Head of caudate nucleus (tissue), 42 donors: Measurements from ENCODE around the gene MTMR10.

Experiments used
- DNase-seq, 42 donors: peaks; one replicate each; pipeline versions ENCODE4 v3.0.0 to v3.0.0-alpha.2; 2020 to 2021; ENCODE audit warnings: mixed read lengths in 7 of 42
- intact Hi-C: fragments of 100-400 bp; cut with DNase I; formaldehyde crosslinking; loops from one replicate; pipeline ENCODE4 v1.15.0; 2022

MTMR10 gene, protein sequence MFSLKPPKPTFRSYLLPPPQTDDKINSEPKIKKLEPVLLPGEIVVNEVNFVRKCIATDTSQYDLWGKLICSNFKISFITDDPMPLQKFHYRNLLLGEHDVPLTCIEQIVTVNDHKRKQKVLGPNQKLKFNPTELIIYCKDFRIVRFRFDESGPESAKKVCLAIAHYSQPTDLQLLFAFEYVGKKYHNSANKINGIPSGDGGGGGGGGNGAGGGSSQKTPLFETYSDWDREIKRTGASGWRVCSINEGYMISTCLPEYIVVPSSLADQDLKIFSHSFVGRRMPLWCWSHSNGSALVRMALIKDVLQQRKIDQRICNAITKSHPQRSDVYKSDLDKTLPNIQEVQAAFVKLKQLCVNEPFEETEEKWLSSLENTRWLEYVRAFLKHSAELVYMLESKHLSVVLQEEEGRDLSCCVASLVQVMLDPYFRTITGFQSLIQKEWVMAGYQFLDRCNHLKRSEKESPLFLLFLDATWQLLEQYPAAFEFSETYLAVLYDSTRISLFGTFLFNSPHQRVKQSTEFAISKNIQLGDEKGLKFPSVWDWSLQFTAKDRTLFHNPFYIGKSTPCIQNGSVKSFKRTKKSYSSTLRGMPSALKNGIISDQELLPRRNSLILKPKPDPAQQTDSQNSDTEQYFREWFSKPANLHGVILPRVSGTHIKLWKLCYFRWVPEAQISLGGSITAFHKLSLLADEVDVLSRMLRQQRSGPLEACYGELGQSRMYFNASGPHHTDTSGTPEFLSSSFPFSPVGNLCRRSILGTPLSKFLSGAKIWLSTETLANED

GRCh38 chr15:30991255-30992235 lies at the start of gene MTMR10:
Gene MTMR10, minus strand, starts transcription at chr15:30991628. Its CDS starts 122 bp downstream, at chr15:30991506.
- intact Hi-C loops = loop anchor here (2.0 to 5.0 kb wide), 2 partner anchors 69 to 89 kb away; partner anchors contain the start of gene FAN1
- peak in 41 of 42 donors; percentile 23 to 89 (median 76) for DNase-seq

GRCh38 chr15:31040611-31041010 lies 49.2 kb upstream of the MTMR10 start:
- intact Hi-C loops = no loop called here
- no peak for DNase-seq

DNA sequence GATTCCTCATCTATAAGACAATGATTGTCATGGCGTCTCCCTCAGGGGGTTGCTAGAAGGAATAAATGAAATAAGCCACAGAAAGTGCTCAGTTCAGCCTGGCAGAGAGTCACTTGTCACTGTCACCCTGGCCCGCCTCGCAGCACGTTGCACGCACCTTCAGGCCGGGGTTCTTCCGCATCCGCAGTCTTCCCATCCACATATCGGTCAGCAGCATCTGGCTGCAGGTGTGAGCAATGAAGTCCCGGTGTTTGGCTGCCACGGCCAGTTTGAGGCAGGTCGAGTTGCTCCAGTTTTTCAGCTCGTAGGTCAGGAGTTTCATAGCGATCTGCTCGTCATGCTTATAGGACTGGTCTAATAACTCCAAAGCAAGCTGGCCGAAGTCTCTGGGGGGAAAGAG lies 48.5 kb upstream of the MTMR10 start:
- intact Hi-C loops = no loop called here
- DNase-seq = no peak

- intact Hi-C loops = no loop called here
- no peak for DNase-seq
Observed at GRCh38 chr15:31037731-31038477, 46.5 kb upstream of the MTMR10 start.

GRCh38 chr15:31036783-31037182 lies 45.4 kb upstream of the MTMR10 start:
- DNase-seq = no peak
- intact Hi-C loops = no loop called here

DNA sequence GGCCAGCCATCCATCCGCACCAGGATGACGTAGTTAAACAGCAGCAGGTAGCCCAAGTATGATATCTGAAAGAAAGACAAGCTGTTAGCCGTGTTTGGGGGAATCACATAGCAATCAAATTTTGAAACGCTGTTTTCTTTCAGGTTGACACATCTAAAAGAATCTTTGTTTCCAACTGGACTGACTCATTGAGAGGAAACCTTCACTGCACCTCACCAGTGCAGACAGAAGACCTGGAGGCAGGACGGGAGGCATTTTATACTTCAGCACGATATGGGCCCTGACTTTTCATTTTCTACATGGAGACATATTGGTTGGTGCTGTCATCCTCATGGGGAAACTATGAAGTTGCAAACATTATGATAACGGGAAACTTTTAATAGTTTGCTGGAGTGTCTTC lies 44.2 kb upstream of the MTMR10 start:
- intact Hi-C loops = no loop called here
- no peak for DNase-seq

DNA sequence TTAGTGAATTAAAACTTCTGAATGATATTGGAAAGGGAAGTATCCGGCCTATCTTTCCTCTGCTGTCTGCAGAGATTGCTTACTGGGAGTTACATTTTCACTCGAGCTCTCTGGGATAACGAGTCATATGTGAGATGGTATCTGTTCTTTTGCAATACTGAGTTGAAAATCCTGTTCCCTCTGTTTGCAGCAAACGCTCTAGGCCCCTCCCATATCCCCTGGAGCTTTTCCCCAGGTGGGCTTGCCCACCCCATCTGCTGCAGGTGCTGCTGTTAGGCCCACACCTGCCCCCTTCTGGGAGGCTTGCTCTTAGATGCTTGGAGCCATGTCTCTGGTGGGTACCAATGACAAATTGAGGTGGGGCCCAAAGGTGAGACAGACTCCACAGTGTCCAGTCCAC lies 42.7 kb upstream of the MTMR10 start:
- intact Hi-C loops = no loop called here
- DNase-seq = no peak

DNA sequence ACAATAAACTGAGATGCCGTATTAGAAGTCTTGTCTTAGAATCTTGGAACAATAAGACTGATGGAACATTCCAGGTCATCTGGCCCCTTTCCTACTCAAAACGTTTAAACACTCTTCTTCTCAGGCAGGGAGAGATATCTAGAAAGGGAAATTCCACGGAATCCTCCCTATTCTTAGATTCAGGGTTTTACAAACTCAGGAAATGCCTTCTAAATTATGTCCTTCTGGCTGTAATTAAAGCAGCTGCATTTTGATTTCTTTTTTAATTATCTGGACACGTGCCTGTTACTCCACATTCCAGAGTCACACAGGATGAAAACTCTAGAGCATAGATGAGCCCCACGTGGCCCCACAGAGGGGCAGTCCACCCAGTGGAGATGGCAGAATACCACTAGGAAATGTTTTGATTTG lies 41.5 kb upstream of the MTMR10 start:
- no peak for DNase-seq

GRCh38 chr15:31031471-31032067 lies 40.1 kb upstream of the MTMR10 start:
- DNase-seq = no peak
- intact Hi-C loops = no loop called here

More for the DNA sequence above, 41.5 kb upstream of the MTMR10 start:
- intact Hi-C loops = no loop called here

DNA sequence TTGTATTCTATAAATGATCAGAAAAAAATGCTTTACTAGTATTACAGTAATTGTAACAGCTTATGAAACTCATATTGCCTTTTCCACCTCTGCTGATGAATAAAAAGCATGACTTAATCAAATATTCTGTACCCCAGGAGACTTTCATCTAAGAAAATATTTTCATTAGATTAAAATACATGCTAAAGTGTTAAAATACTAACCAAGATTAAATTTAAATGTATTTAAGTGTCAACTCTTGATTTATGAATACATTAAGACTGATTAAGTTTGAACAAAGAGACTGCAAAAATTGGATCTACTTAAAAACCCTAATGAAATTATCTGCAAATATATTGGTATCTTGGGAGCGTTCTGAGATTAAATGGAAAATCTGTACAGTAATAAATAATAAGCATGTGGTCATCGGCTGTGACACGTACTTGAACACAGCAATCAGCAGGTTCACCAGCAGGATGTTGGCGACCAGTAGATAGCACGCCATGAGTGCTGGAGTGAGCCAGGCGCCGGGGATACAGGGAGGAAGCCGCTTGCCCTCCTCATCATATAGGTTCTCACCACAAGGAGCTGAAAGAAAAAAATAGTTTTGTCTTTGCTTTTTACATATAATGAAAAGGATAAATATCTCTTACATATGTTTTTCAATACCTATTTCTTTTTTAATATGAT lies 36.6 kb upstream of the MTMR10 start:
- intact Hi-C loops = no loop called here
- DNase-seq = no peak

GRCh38 chr15:31025996-31026395 lies 34.6 kb upstream of the MTMR10 start:
- intact Hi-C loops = no loop called here
- DNase-seq = no peak

- intact Hi-C loops = no loop called here
- no peak for DNase-seq
Observed at GRCh38 chr15:31024979-31025378, 33.6 kb upstream of the MTMR10 start.

DNA sequence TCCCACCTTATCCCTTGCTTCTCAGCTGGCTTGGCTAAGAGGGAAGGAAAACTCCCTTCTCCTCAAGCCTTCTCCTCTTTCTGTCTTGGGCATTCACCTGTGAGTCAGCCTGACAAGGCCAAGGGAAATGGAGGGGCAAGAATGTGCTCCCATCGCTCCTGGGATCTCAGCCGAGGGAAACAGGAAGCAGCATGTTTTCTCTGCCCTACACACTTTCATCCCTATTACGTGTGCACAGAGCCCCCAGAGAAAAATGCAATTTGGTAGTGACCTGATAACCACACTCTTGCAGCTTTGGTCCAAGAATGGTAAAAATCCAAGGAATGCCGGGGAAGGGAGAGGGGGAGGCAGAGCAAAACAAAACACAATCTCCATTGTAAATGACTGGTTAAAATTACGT lies 32.9 kb upstream of the MTMR10 start:
- intact Hi-C loops = no loop called here
- no peak for DNase-seq

GRCh38 chr15:31023841-31024240 lies 32.4 kb upstream of the MTMR10 start:
- intact Hi-C loops = no loop called here
- DNase-seq = no peak

- DNase-seq = no peak
- intact Hi-C loops = no loop called here
Observed at GRCh38 chr15:31021067-31021665, 29.7 kb upstream of the MTMR10 start.

GRCh38 chr15:31020542-31020941 lies 29.1 kb upstream of the MTMR10 start:
- no peak for DNase-seq
- intact Hi-C loops = no loop called here

DNA sequence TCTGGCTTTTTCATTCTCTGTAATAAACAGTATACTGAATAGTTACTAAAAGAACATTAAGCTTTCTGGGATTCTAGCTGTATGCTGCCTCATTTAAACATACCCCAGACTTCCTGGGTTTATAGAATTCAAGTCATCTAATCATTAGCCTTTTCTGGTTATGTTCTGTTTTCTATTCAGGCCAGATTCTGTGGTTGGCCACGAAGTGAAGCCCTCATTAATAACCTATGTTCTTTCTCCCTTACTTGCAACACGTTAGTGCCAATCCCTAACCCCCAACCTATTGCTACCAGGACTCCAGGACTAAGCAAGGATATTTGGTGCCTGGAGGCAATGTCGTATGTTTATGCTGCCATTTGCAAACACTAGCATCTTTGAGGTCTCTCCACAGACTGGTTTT lies 28.6 kb upstream of the MTMR10 start:
- no peak for DNase-seq
- intact Hi-C loops = no loop called here
